ENCODE data around the gene CENPS. TPM values are rescaled to one million over a fixed set of nuclear protein-coding genes. Genes with fewer than 3 reads are reported as not detected.

Gene CENPS
- total and polyA plus RNA-seq, 8 donors = 1.8 to 29.5 (median 10.0) TPM; not detected in 2

DNA sequence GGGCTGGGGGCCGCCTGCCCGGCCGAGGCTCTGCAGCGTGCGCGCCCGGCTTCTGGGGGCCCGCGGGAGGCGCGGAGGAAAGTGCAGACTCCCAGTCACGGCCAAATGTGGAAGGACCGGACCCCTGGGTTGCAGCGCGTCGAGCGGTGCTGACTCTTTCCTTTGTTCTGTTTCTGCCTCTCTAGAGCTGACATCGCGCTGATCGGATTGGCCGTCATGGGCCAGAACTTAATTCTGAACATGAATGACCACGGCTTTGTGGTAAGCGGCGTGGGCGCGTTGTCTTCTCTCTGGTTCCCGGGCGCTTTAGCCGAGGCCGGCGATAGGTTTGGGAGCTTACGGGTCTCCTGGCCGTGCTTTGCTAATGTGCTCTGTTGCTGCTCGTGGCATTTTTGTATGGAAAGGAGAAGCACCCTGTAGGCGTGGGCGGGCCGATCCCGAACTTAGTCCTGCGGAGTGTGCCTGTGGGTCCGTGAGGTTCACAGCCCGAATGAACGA, 30.7 kb upstream of the CENPS start:
- intact Hi-C loops (cut with DNase I; ENCODE audit: low total_unique reads) = no loop called here
- H3K27me3 ChIP-seq = no peaks in the 10 kb centered on the region
- 1 to 5% (median 2%) methylated on average over 16 to 42 of the region's 42 CpGs for WGBS, 5 donors
- TF ChIP-seq EP300 (IDR thresholded peaks at IDR 0.05) (no peak), POLR2AphosphoS5 (IDR thresholded peaks at IDR 0.05) (no peak), POLR2A (IDR thresholded peaks at IDR 0.05) (no peak)
- TF ChIP-seq, protein P1, sequence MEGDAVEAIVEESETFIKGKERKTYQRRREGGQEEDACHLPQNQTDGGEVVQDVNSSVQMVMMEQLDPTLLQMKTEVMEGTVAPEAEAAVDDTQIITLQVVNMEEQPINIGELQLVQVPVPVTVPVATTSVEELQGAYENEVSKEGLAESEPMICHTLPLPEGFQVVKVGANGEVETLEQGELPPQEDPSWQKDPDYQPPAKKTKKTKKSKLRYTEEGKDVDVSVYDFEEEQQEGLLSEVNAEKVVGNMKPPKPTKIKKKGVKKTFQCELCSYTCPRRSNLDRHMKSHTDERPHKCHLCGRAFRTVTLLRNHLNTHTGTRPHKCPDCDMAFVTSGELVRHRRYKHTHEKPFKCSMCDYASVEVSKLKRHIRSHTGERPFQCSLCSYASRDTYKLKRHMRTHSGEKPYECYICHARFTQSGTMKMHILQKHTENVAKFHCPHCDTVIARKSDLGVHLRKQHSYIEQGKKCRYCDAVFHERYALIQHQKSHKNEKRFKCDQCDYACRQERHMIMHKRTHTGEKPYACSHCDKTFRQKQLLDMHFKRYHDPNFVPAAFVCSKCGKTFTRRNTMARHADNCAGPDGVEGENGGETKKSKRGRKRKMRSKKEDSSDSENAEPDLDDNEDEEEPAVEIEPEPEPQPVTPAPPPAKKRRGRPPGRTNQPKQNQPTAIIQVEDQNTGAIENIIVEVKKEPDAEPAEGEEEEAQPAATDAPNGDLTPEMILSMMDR (IDR thresholded peaks at IDR 0.05) = no peak
- peaks cover 20 to 34% (median 27%) of the 10 kb centered on the region in 4 donors for H3K36me3 ChIP-seq
- H3K9me3 ChIP-seq = no peaks in the 10 kb centered on the region
- peak overlapping the region; percentile 88 to 89 (median 89) for H3K4me3 ChIP-seq
- DNase-seq = no peak
- H3K27ac ChIP-seq = peak overlapping the region; percentile 93 to 97 (median 94)
- H3K4me1 ChIP-seq = peaks cover 7 to 37% (median 32%) of the 10 kb centered on the region in 4 donors

DNA sequence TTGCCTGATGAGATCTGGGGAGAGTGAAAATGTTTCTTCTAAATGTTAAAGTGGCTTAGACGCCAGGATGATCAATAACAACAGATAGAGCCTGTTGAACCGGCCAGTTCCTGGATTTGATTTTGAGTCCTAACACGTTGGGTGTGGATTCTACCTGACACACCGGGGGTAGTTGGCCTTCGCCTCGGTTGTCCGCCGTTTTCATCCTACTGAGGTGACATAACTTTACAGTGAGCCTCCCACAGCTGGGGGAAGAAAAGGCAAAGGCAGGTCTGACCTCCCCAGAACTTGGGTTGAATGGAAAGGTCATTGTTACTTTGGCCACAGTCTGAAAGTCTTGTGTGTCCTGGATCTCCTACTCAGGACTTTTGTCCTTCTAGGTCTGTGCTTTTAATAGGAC, 30.2 kb upstream of the CENPS start:
- intact Hi-C loops (cut with DNase I; ENCODE audit: low total_unique reads) = no loop called here
- Histone ChIP-seq H3K27ac (peak overlapping the region in 4 of 5 donors; percentile 31 to 97 (median 94)), H3K27me3 (no peaks in the 10 kb centered on the region), H3K4me1 (peaks cover 7 to 37% (median 32%) of the 10 kb centered on the region in 4 donors), H3K36me3 (peaks cover 25 to 40% (median 32%) of the 10 kb centered on the region in 4 donors), H3K4me3 (peak overlapping the region; percentile 88 to 89 (median 89)), H3K9me3 (no peaks in the 10 kb centered on the region)
- DNase-seq = peak in 1 of 2 donors; percentile 13
- no peak for TF ChIP-seq POLR2A (IDR thresholded peaks at IDR 0.05)
- no peak for TF ChIP-seq EP300 (IDR thresholded peaks at IDR 0.05)
- 29 to 43% (median 37%) methylated on average over 8 of the region's 8 CpGs for WGBS, 5 donors

DNA sequence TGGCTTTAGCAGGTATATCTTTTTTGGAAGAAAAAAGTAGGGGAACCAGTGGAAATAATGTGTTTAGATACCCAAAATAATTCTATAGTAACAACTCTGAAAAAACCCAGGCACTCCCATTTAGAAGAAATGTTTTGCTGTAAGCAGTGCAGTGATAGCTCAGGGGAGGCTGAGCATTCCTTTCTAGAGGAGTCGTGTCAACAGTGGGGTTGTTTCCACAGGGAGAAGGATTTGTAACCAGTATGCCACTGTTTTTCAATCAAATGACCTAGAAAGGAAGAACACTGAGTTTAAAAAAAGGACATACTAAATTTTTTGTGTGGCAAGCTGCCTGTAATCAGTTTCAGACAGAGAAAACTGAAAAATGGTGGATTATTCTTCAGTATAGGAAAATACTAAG, 29.0 kb upstream of the CENPS start:
- Histone ChIP-seq H3K9me3 (no peaks in the 10 kb centered on the region), H3K27me3 (no peaks in the 10 kb centered on the region), H3K27ac (peak overlapping the region in 2 of 5 donors; percentile 94 to 97), H3K4me1 (peaks cover 7 to 37% (median 32%) of the 10 kb centered on the region in 4 donors), H3K36me3 (peaks cover 38 to 52% (median 45%) of the 10 kb centered on the region in 4 donors), H3K4me3 (peak overlapping the region in 2 of 4 donors; percentile 14 to 89)
- TF ChIP-seq, protein P1 (IDR thresholded peaks at IDR 0.05) = no peak
- no peak for TF ChIP-seq POLR2AphosphoS5 (IDR thresholded peaks at IDR 0.05)
- TF ChIP-seq POLR2A (IDR thresholded peaks at IDR 0.05) = no peak
- no peak for TF ChIP-seq EP300 (IDR thresholded peaks at IDR 0.05)
- intact Hi-C loops (cut with DNase I; ENCODE audit: low total_unique reads) = no loop called here
- 67 to 81% (median 76%) methylated on average over 1 of the region's 1 CpG for WGBS, 5 donors
- no peak for DNase-seq

DNA sequence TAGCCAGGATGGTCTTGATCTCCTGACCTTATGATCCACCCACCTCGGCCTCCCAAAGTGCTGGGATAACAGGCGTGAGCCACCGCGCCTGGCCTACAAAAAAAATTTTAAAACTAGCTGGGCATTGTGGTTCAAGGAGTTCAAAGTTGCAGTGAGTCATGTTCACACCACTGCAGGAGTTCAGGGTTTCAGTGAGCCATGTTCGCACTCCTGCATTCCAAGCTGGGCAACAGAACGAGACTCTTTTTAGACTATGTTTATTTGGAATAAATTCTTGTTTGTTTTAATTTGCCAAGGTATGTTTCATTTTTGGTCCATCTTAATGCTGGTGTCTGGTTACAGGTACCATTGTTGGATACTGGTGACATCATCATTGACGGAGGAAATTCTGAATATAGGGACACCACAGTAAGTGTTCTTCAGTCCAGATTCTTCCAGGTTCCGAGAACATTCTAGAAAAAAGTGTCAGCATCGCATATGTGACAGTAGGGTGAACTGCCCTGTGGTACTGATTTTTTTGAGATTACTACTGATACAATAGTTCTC, 27.4 kb upstream of the CENPS start:
- H3K27me3 ChIP-seq = no peaks in the 10 kb centered on the region
- no peaks in the 10 kb centered on the region for H3K9me3 ChIP-seq
- WGBS, 5 donors = 94 to 95% (median 95%) methylated on average over 9 of the region's 9 CpGs
- no peak for DNase-seq
- intact Hi-C loops (cut with DNase I; ENCODE audit: low total_unique reads) = no loop called here
- H3K4me3 ChIP-seq = no peak overlapping the region
- no peak overlapping the region for H3K27ac ChIP-seq
- peaks cover 7 to 31% (median 28%) of the 10 kb centered on the region in 4 donors for H3K4me1 ChIP-seq
- H3K36me3 ChIP-seq = peaks cover 52 to 68% (median 60%) of the 10 kb centered on the region in 4 donors
- TF ChIP-seq, protein P1 (IDR thresholded peaks at IDR 0.05) = no peak
- TF ChIP-seq POLR2AphosphoS5 (IDR thresholded peaks at IDR 0.05) (no peak), EP300 (IDR thresholded peaks at IDR 0.05) (no peak), POLR2A (IDR thresholded peaks at IDR 0.05) (no peak)

DNA sequence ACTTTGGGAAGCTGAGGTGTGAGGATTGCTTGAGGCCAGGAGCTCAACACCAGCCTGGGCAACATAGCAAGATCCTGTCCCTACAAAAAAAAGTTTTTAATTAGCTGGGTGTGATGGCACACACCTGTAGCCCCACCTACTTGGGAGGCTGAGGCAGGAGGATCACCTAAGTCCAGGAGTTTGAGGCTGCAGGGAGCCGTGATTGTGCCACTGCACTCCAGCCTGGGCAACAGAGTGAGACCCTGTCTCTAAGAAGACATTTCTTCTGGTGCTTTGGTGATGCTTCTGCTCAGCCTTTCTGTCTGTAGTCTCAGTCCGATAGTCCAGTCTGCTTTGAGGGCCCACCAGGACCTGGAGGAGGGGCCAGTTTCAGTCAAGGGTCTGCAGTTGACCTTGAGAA, 23.0 kb upstream of the CENPS start:
- Histone ChIP-seq H3K4me1 (no peaks in the 10 kb centered on the region), H3K9me3 (no peaks in the 10 kb centered on the region), H3K36me3 (peaks cover 95 to 100% (median 100%) of the 10 kb centered on the region in 4 donors), H3K27me3 (no peaks in the 10 kb centered on the region), H3K4me3 (no peak overlapping the region), H3K27ac (no peak overlapping the region)
- 85 to 97% (median 92%) methylated on average over 2 of the region's 2 CpGs for WGBS, 5 donors
- intact Hi-C loops (cut with DNase I; ENCODE audit: low total_unique reads) = no loop called here
- no peak for DNase-seq
- TF ChIP-seq EP300 (IDR thresholded peaks at IDR 0.05) (no peak), POLR2AphosphoS5 (IDR thresholded peaks at IDR 0.05) (no peak), POLR2A (IDR thresholded peaks at IDR 0.05) (no peak)
- TF ChIP-seq, protein P1 (IDR thresholded peaks at IDR 0.05) = no peak
